ENCODE measurements around the gene OR2S2.
A peak's percentile ranks its signal among the peaks of the same experiment; 100 is the strongest.
"Not testable (repeated sequence)": the region's sequence is repeated elsewhere in the genome, so short reads cannot be mapped to it uniquely, and the experiment has no call there.

Gene OR2S2

DNA sequence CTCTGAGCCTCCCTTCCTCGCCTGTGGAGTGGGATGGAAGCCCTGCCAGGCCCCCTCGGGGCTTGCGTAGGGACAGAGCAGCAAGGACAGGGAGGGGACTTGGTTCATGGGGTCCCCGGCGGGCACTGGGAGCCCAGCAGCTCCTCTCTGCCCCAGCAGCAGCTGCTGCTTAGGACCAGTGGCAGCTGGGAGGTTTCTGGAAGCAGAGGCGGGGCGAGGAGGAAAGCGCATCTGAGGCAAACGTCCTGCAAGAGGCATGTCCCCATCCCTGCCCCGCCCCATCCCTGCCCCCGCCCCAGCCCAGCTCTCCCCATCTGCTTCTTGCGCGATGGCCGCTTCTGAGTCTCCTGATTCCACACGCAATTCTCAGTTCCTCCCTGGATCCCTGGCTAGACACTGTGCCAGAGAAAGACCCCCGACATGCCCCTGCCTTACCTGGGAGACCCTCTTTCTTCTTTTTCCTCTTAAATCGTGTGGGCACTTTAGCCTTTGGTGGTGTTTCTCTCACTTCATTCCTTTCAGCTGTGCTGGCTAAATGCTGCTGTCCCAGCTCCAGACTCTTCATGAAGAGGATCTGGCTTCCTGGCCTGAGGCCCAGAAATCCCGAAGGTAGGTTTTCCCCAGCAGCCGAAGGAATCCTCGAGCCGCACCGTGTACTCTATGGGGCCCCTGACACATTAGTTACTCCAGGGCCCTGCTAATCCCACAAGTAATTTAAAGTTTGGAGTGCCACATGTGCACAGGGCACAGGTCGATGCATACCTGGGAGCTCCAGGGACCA lies 4.4 kb upstream of the OR2S2 start:
- peak; percentile 45 for DNase-seq (ENCODE audit: low read depth)

DNA sequence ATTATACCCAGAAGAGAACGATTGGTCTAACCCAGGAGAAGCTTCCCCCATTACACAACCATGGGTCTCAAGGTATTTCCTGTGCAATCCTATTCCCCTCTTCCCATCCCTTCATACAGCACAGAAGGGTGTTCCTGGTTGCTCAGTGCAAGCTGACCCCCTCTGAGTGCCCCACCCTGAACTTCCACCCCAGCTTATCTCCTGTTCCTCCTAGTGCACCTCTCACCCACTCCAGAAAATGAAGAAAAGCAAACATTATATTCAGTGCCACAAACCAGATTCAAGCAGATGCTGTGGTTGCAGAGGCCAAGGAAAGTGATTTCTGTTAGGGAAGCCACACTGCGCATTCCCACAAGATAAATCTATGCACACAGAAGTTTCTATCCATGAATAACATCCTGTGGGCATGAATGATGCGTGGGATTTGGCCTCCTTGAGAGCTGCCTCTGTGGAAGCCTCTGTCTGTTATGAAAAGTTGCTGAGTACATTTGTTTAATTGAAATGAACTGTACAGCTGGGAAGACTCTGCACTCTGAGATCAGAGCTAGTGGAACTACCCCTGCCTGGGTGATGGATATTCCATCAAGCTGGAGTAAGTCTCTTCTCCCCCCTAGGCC lies 2.2 kb upstream of the OR2S2 start:
- DNase-seq (ENCODE audit: low read depth), result peak; percentile 64

DNA sequence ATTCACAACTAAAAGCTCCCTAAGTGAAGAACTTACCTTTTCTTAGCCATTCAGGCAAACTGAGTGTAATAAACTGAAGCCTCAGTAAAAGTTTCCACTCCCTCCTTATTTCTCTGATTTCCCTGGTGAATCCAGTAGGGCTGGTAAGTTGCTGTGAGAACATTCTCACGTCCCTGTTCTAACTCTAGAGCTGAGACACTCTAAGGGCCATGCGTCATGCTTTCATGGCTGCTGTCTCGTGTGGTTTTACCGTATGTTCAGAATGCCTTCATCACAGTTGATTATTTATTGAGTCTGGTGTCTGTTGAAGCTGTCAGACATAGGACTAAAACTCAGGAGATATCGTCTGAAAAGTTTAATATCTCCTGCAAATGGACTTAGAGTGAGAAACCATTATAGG lies 1.3 kb downstream of the OR2S2 start:
- DNase-seq (ENCODE audit: low read depth), result no peak

DNA sequence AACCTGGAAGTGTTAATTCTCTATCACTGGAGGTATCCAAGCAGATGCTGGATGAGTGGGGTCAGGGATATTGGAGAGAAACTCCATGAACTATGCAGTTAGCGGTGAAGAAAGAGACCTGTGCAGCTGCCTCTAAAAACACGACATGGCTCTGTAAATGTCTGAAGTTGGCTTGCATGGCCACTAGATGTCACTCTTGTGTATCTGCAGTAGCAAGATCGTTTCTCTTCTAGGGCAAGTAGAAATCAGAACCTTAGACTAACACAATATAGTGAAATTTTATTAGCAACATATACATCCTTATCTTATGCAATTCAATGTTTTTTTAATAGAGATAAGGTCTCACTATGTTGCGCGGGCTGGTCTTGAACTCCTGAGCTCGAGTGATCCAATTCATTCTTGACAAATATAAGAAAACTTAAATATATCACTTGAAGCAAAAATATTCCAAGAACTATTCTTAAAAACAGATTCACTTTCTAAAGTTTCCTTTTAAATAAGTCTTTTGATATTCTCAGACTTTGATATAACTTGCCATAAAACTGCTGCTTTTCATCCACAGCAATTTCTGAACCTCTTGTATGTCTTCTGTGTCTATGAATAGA lies 2.9 kb downstream of the OR2S2 start:
- peak; percentile 84 for DNase-seq (ENCODE audit: low read depth)

DNA sequence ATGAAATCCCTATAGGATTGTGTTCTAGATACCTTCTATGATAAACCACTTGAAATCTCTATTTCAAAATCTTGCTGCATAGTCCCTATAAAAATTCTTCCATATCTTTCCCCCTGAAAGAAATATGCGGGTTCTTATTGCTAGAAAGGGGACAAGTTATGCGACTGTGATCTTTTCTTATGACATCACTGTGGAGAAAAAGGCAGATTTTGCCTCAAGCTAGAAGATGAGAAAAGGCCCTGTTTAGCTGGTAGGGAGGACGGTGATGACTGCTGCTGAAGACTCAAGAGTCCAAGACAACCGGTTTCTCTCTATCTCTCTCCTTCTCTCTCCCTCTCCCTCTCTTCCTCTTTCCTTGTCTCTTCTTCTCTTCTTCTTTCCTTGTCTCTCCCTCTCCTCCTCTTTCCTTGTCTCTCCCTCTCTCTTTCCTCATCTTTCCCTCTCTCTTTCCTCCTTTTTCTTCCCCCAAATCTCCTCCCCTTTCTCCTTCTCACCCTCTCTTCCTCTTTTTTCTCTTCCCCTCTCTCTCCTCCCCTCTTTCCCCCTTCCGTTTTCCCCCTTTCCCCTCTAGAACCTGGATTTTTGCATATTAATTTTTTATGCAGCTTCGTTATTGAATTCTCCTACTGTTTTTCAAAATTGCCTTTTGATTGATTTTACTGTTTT lies 5.3 kb downstream of the OR2S2 start:
- DNase-seq (ENCODE audit: low read depth), result no peak

DNA sequence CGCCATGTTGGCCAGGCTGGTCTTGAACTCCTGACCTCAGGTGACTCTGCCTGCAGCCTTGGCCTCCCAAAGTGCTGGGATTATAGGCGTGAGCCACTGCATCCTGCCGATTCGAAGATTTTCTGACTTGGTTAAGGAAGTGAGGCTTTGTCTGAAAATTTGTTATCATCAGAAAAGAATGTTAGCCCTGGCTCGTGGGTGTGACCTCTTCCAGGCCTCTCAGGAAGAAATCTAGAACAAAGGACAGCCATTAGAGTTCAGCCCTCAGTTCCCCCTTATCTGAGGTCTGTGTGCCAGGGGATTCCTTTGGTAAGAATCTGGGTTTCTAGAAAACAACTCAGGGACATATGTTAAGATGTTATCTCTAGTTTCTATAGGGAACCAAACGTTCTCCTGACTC lies 6.2 kb downstream of the OR2S2 start:
- DNase-seq (ENCODE audit: low read depth), result peak; percentile 81

DNA sequence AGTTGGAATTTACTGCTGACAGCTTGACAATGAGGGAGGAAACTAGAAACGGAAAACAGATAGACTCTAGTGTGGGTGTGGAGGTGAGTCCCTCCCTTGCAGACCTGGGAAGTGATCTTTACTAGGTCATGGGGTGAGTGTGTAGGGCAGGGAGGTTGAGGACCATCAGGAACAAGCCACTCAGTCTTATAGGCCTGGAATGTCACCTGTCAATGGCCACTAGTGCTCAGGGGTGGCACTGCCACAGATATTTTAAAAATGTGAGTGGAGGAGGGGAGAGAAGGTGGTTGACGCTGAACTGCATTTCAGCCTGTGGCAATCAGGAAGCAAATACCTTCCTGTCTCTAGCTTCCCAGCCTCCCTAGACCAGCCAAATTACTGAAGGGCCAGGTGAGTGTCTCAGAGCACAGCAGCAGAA lies 9.0 kb downstream of the OR2S2 start:
- DNase-seq (ENCODE audit: low read depth), result no peak

DNA sequence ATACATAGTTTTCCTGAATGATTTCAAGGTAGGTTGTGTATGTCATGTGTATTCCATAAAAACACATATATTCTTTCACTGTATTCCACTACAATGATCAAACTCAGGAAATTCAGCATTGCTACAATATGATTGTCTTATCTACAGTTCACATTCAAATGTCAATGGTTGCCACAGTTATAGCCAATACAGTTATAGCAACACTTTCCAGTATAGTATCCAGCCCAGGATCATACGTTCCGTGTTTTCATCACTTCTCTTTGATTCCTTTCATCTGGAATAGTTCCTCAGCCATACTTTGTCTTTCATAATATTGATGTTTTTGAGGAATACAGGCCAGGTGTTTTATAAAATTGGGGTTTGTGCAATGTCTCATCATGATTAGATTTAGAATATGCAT lies 9.5 kb downstream of the OR2S2 start:
- DNase-seq (ENCODE audit: low read depth), result no peak

DNA sequence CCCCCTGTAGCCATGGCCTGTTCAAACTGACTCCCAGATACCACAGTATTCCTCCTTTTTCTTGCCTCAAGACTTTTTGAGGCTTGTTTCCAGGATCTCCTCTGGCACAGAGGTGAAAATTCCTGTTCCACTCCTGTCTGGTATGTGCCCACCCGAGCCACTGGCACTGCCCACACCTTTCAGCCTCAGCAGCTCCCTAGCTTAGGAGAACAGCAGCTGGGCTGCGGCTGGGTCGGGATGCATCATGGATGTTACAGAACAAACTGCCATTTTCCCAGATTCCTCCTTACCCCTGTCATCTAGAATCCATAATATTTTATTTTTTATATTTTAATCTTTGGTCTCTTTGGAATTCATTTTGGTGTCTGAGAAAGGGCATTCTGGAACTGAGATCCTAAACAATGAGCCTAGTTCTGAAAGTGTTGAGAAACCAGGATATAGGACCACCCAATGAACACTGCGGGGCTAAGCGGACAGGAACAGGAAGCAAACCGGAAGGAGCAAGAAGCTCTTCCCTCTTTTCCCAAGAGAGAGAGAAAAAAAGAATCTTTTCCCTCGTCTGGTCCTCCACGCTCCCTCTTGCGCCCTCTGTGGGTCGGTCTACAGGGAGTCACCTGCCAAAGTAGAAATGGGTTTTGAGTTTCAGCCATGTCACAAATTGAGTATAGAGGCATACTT lies 12.5 kb downstream of the OR2S2 start:
- DNase-seq (ENCODE audit: low read depth), result peak; percentile 76

DNA sequence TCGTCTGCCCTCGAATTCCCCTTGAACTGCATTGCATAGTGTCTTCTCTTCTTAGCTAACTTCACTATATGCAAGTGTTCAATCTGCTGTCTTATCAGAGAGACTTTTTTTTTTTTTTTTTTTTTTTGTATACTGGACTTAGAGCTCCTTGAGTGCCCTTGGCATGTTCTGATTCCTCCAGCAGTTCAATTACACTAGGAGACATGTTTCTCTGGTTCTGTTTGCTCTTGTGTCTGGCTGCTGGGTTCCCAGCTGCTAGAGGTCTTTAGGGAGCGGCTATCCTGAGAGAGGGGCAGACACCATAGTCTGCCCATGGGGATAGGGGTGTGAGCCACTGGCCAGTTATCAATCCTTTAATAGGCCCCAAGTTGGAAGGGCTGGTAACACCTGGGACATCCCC lies 13.1 kb downstream of the OR2S2 start:
- DNase-seq (ENCODE audit: low read depth), result no peak

DNA sequence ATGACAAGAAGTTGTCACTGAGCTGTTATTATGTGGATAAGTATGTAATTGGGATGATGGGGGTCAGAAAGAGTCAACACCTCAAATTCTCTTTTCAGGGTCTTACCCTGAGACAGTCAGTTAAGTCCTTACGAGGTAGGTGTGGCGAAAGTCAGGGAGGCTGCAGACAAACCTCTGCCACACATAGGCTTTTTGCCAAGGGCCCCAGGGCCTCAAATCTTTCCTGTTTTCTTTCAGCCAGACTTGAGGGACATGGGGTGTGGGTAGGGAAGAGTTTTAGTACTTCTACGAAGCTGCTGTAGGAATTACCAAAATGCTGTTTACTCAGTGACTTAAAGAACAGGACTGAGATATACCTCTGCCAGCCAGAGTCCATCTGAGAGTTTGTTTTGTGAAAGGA lies 13.8 kb downstream of the OR2S2 start:
- DNase-seq (ENCODE audit: low read depth), result no peak

DNA sequence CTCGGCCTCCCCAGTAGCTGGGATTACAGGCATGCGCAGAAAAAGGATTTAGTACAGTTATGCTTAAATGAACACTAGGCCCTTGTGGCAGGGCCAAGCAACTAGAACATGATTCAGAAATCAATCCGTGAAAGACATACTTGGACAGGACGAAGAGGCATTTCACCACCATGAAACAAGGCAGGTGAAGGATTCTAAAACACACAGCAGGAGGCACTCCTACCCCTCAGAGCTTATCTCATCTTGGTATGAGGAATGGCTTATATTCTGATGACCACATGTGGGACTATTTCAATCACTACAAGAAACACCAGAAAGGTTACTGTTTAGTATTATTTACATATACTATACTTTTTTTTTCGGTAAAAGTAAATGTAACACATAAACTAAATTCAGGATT lies 15.7 kb downstream of the OR2S2 start:
- no peak for DNase-seq (ENCODE audit: low read depth)

DNA sequence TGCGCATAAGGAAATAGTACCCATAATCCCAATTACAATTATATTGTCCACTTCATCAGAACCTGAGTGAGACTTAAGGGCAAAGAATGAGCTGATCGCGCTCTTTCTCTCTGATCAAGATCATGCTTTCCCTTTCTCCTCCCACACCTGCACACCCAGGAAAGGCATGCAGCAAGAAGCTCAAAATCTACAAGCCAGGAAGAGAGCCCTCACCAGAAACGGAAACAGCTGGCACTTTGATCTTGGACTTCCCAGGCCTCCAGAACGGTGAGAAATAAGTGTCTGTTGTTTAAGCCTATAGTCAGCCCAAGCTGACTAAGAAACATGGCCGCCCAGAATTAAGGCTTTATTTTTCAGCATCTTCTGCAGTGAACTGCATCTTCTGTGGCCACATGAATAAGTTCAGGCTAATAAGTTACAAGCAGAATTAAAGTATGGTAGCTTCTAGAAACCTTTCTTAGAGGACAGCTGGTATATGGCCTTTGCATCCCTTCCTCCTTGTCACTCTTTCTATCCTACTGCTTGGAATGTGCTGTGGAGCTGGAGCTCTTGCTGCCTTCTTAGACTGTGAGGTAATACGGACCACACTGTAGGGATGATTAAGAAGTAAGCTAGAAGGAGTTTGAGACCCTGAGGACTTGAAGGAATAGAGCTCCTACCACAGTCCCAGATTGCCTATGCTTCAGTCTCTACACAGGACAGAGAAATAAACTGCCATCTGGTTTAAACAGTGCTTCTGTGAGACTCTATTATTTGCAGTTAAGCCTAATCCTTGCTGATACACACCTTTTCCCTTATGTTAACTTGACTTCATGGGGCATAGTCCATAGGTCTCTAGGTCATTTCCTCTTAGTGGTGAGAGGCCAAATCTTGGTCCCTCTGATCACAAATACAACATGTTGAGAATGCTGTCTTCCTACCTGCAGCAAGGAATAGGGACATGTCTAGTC lies 17.2 kb downstream of the OR2S2 start:
- DNase-seq (ENCODE audit: low read depth), result no peak

DNA sequence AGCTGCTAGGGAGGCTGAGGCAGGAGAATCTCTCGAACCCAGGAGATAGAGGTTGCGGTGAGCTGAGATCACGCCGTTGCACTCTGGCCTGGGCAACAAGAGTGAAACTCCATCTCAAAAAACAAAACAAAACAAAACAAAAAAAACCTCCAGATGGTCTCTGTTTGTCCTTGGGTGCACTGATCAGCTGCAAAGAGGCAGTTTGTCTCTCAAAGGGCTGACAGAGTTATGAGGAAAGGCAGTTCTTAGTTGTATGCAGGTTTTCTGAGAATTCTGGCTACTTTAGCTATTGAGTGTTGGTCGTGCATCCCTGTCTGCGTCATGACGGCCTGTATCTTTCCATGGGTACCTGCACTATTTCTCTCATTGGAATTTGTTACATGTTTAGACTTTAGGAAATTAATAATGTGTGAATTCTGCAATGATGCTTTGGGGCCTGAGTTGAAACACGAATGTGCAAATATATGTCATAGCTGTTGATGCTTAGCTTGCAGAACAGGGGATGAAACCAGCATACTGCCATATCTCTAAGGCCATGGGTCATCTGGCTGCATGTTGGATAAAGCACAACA lies 18.2 kb downstream of the OR2S2 start:
- no peak for DNase-seq (ENCODE audit: low read depth)

DNA sequence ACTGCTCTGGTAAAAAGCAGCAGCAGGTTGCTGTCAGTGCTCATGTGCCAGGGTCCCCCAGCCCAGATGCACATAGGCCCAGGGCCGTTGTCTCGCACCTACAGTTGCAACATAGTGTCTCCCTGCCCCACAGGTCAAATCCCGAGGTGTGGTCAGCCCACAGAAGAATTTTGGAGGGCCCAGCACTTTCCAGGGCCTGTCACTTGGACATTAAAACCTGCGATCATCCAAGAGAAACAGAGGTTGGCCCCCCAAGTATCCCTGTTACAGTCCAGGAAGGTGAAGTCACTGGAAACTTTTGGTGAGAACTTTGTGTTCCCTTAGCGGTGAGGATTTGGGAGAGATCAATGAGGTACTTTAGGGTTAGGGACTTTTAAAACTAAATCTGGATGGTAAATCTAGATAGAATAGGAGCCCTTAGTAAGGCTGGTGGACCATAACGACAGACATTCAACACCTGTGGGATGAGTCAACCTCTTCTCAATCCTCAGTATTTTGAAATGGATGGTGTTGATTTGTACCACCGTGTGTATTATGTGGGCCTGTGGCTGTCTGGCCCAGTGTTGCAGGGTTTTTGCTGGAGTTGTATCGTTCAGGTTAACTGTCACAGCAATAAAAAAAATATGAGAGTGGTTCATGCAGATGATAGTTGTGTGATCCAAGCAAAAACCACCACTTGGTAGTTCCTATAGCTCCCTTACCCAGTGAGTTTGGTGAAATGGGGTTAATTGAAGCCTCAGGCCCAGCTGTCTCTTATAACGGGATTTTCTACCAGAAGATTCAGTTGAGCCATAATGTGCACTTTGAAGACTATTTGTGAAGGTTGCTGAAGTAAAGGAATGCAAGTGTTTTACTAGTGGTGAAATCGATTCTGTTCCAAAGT lies 19.2 kb downstream of the OR2S2 start:
- no peak for DNase-seq (ENCODE audit: low read depth)

DNA sequence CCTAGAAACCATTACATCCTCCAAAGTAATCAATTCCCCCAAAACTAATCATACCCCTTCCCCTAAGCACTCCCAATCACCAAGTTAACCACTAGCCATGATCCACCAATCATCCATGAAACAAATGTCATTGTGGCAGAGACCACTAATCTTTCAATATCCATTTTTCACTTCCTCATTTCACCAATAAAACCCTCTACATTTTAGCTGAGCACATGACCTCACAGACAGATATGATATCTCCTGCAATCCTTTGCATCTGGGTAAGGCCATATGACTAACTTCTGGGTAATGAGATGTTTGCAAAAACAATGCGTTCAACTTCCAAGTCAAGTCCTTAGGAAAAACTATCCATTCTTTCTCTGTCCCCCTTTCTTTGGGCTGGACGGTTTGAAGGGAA lies 20.7 kb downstream of the OR2S2 start:
- DNase-seq (ENCODE audit: low read depth), result peak; percentile 79

DNA sequence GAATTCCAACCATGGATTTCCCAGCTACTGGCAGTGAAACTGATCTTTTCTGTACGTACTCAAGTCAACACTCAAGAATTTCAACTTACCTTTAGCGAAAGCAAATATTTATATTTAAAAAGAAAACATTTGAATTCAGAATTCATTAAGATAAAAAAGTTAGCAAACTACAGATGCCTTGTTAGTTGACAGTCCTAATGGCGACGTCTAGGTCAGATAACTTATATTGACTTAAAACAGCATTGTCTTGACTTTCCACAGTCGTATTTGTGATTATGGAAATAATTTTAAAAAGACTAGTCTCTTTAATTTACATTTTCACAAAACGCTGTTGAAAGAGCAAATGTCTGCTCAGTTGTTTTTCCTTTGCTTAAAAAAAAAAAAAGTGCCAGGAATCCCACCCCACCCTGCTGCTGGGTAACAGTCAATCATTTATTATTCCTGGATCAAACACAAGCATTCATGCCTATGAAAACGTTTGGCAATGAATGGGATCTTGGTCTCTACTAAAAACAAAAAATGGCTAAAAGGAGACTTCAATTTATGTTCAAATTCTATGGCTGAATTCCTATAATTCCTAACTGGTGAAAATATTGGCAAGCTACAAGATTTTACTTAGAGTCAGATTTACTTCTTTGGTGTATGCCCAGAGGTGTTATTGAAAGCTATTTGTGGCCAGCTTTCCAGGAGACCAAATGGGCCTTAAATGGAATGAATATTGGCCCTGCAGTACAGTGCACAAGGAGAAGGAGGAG lies 22.0 kb downstream of the OR2S2 start:
- peak; percentile 76 for DNase-seq (ENCODE audit: low read depth)

DNA sequence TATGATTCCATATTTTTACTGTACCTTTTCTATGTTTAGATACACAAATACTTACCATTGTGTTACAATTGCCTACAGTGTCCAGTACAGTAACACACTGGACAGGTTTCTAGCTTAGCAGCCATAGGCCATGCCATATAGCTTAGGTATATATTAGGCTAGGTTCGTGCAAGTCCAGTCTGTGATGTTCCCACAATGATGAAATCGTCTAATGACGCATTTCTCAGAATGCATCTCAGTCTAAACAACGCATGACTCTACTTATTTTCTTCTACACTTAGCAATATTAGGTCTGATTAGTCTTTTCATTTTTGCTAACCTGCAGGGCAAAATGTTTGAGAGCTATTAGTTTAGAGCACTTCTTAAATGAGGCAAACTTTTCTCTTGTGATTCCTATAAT lies 22.7 kb downstream of the OR2S2 start:
- DNase-seq (ENCODE audit: low read depth), result peak; percentile 80

DNA sequence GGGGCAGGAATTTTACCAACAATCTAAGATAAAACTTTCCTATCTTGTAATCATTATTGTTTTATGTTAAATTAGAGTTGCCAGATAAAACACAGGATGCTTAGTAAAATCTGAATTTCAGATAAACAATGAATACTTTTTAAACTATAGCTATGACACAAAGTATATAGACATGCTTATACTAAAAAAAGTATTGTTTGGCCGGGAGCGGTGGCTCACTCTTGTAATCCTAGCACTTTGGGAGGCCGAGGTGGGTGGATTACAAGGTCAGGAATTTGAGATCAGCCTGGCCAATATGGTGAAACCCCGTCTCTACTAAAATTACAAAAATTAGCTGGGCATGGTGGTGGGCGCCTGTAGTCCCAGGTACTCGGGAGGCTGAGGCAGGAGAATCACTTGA lies 23.9 kb downstream of the OR2S2 start:
- DNase-seq (ENCODE audit: low read depth), result not testable (repeated sequence)

All from iris pigment epithelial cell (primary cell).